Tracheal epithelial cell (primary cell): ENCODE data around the gene TCF23. TPM values are rescaled to one million over a fixed set of nuclear protein-coding genes. Genes with fewer than 3 reads are reported as not detected.

Source experiments
- total RNA-seq: library from RNA; depleted of rRNA; stranded (reverse); fragments of >200 nt; gene quantifications from 2 replicates; pipeline ENCODE4 v1.2.1, GENCODE V29; 2014

Gene TCF23
- total RNA-seq, result not detected in 2 replicates

GRCh38 chr2:27148801-27149439, at the start of gene TCF23:
Gene TCF23 (plus strand): TSS chr2:27149004. CDS start chr2:27149134, 130 bp downstream.

GRCh38 chr2:27118525-27119329, 30.1 kb upstream of the TCF23 start, which contains the start of gene CGREF1:
Gene CGREF1 (minus strand): TSS chr2:27119128. CDS start chr2:27104366, 14,762 bp downstream.

DNA sequence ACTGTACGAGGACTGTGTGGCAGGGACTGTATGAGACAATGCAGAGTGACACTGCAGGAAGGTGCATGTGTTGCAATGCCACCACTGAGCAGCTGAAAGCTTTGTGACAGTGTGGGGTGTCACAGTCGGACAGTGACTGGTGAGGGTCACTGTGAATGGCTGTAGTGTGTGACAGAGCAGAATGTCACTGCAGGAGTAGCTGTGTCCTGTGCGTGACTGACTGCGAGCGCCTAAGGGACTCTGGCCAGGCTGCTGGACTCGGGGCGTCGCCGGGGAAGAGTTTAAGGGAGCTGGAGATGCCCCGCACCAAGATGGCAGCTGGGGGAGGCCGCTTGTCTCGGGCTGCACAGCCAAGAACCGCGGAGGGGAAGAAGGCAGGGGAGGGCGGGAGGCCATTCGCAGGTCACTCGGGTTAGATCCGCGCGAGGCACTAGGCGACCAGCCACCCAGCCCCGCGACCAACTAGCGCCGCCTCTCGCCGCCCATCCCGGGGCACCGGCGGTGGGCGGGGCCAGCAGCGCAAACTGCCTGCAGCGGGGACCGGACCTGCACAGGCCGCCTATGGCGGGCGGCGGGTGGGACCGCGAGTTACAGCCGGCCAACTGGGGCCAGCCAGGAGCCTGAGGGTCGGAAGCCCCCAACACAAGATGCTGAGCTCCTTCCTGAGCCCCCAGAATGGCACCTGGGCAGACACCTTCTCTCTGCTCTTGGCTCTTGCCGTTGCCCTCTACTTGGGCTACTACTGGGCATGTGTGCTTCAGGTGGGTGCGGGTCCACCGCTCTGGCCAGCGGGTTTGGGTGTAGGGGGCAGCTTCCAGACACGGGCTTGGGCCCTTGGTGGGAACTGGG, 25.3 kb upstream of the TCF23 start, which contains the start of gene ABHD1:
Gene ABHD1 (plus strand): TSS at position 514 of the 849 bp plus-strand sequence. CDS start 134 bp downstream, at position 648.

GRCh38 chr2:27133905-27134780, 14.7 kb upstream of the TCF23 start, which contains the start of gene PREB:
Gene PREB (minus strand): TSS chr2:27134636. CDS start chr2:27134421, 215 bp downstream.

DNA sequence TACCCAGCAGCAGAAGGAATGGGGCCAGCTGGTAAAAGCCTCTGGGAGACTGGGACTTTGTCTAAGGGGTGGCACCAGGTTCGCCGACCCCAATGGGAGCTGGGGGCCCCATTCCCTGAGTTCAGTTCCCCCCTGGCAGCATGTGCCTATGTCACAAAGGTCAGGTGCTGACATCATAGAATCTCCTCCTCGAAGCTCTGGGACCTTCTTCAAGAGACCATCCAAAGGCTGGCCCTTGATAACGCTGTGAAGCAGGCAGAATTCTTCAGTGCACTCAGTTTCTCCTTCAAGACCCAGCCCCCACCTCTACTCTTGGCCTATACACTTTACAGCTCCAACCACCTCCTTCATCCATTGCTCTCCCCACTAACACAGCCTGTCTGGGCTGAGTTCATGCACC, 9.5 kb upstream of the TCF23 start, which contains the start of gene PRR30:
Gene PRR30 (minus strand): TSS at position 101 of the 400 bp plus-strand sequence. CDS start 1,081 bp downstream, outside the sequence.

Other genes starting within 250 kb of the TCF23 start
- gene MAPRE3, start 178.4 kb upstream of the TCF23 start, total RNA-seq, result 1.7 and 2.4 TPM in 2 replicates
- gene TMEM214, start 116.0 kb upstream of the TCF23 start, total RNA-seq, result 7.9 and 15.4 TPM in 2 replicates
- gene AGBL5, start 97.3 kb upstream of the TCF23 start, total RNA-seq, result 13.6 and 18.6 TPM in 2 replicates
- 308 and 345 TPM in 2 replicates for gene OST4, start 77.3 kb upstream of the TCF23 start, total RNA-seq
- gene EMILIN1, start 70.4 kb upstream of the TCF23 start, total RNA-seq, result 0.21 and 0.24 TPM in 2 replicates
- gene KHK, start 62.2 kb upstream of the TCF23 start, total RNA-seq, result 0.85 and 1.7 TPM in 2 replicates
- 8.7 TPM in 1 of 2 replicates, not detected in the other for gene CGREF1, start 29.9 kb upstream of the TCF23 start, total RNA-seq
- not detected in 2 replicates for gene ABHD1, start 25.2 kb upstream of the TCF23 start, total RNA-seq
- 35.0 and 43.6 TPM in 2 replicates for gene PREB, start 14.4 kb upstream of the TCF23 start, total RNA-seq
- not detected in 2 replicates for gene PRR30, start 9.6 kb upstream of the TCF23 start, total RNA-seq
- gene ATRAID, start 63.0 kb downstream of the TCF23 start, total RNA-seq, result 267 and 280 TPM in 2 replicates
- gene SLC5A6, start 63.3 kb downstream of the TCF23 start, total RNA-seq, result 26.9 and 34.7 TPM in 2 replicates
- gene CAD, start 68.4 kb downstream of the TCF23 start, total RNA-seq, result 30.3 and 36.4 TPM in 2 replicates
- not detected in 2 replicates for gene SLC30A3, start 114.0 kb downstream of the TCF23 start, total RNA-seq
- gene DNAJC5G, start 126.4 kb downstream of the TCF23 start, total RNA-seq, result not detected in 2 replicates
- 0.24 and 0.43 TPM in 2 replicates for gene TRIM54, start 133.4 kb downstream of the TCF23 start, total RNA-seq
- gene UCN, start 159.4 kb downstream of the TCF23 start, total RNA-seq, result 0.48 and 0.85 TPM in 2 replicates
- gene MPV17, start 174.1 kb downstream of the TCF23 start, total RNA-seq, result 33.3 and 52.4 TPM in 2 replicates
- 26.0 and 31.3 TPM in 2 replicates for gene GTF3C2, start 207.8 kb downstream of the TCF23 start, total RNA-seq
- gene EIF2B4, start 221.3 kb downstream of the TCF23 start, total RNA-seq, result 19.0 and 22.7 TPM in 2 replicates
- gene SNX17, start 221.6 kb downstream of the TCF23 start, total RNA-seq, result 125 and 136 TPM in 2 replicates
- gene ZNF513, start 231.7 kb downstream of the TCF23 start, total RNA-seq, result 4.5 and 8.9 TPM in 2 replicates